ENCODE measurements around the gene LINGO3. TPM values are rescaled to one million over a fixed set of nuclear protein-coding genes. Genes with fewer than 3 reads are reported as not detected.

Gene LINGO3
- total RNA-seq, 1 donor from 2014 or later: not detected

GRCh38 chr19:2273356-2274184 lies 34.4 kb downstream of the LINGO3 start:
- no peak for TF ChIP-seq POLR2A (IDR thresholded peaks at IDR 0.05)
- TF ChIP-seq POLR2AphosphoS5 (IDR thresholded peaks at IDR 0.05; ENCODE audit: insufficient read depth in 1 of 2, low read depth in 1 of 2): peak; percentile 47 to 72
- TF ChIP-seq CTCF (IDR thresholded peaks at IDR 0.05): peak; percentile 91 to 98 (median 92)
- H3K4me1 ChIP-seq: peaks cover 59% of the 10 kb centered on the region

GRCh38 chr19:2271234-2272103 lies 36.5 kb downstream of the LINGO3 start:
- Histone ChIP-seq H3K36me3 (peaks cover 0 to 22% of the 10 kb centered on the region in 2 donors), H3K4me1 (peaks cover 62% of the 10 kb centered on the region), H3K27me3 (no peaks in the 10 kb centered on the region), H3K9me3 (no peaks in the 10 kb centered on the region), H3K4me3 (peak overlapping the region; percentile 99 to 100), H3K27ac (peak overlapping the region; percentile 99)
- intact Hi-C loops (cut with DNase I): loop anchor here (5.0 kb wide), 1 partner anchor 109 kb away; the partner anchor contains the start of gene DOT1L
- TF ChIP-seq CTCF (IDR thresholded peaks at IDR 0.05) (no peak), POLR2AphosphoS5 (IDR thresholded peaks at IDR 0.05; ENCODE audit: insufficient read depth in 1 of 2, low read depth in 1 of 2) (peak in 1 of 2 donors; percentile 43), POLR2A (IDR thresholded peaks at IDR 0.05) (no peak)
- DNase-seq (ENCODE audit: extremely low spot score in 2 of 2): no peak

More at GRCh38 chr19:2273356-2274184, 34.4 kb downstream of the LINGO3 start:
- Histone ChIP-seq H3K27me3 (no peaks in the 10 kb centered on the region), H3K9me3 (no peaks in the 10 kb centered on the region), H3K36me3 (peaks cover 0 to 22% of the 10 kb centered on the region in 2 donors), H3K4me3 (peak overlapping the region; percentile 22 to 37), H3K27ac (peak overlapping the region; percentile 99)
- DNase-seq (ENCODE audit: extremely low spot score in 2 of 2): no peak
- intact Hi-C loops (cut with DNase I): loop anchor here (5.0 kb wide), 1 partner anchor 111 kb away; the partner anchor contains the start of gene DOT1L

GRCh38 chr19:2270423-2271233 lies 37.3 kb downstream of the LINGO3 start:
- peak overlapping the region; percentile 99 for H3K27ac ChIP-seq
- peaks cover 0 to 22% of the 10 kb centered on the region in 2 donors for H3K36me3 ChIP-seq
- TF ChIP-seq POLR2A (IDR thresholded peaks at IDR 0.05) (peak in 1 of 2 donors; percentile 73), POLR2AphosphoS5 (IDR thresholded peaks at IDR 0.05; ENCODE audit: insufficient read depth in 1 of 2, low read depth in 1 of 2) (peak in 1 of 2 donors; percentile 87), CTCF (IDR thresholded peaks at IDR 0.05) (no peak)
- no peaks in the 10 kb centered on the region for H3K27me3 ChIP-seq
- DNase-seq (ENCODE audit: extremely low spot score in 2 of 2): no peak
- peaks cover 56% of the 10 kb centered on the region for H3K4me1 ChIP-seq
- no peaks in the 10 kb centered on the region for H3K9me3 ChIP-seq
- intact Hi-C loops (cut with DNase I): loop anchor here (1.0 to 5.0 kb wide), 2 partner anchors 34 to 108 kb away; partner anchors contain the start of genes DOT1L, PLEKHJ1 and SF3A2
- peak overlapping the region; percentile 99 to 100 for H3K4me3 ChIP-seq

GRCh38 chr19:2270157-2270422 lies 37.9 kb downstream of the LINGO3 start:
- peaks cover 51% of the 10 kb centered on the region for H3K4me1 ChIP-seq
- TF ChIP-seq POLR2A (IDR thresholded peaks at IDR 0.05): no peak
- TF ChIP-seq CTCF (IDR thresholded peaks at IDR 0.05): no peak
- TF ChIP-seq POLR2AphosphoS5 (IDR thresholded peaks at IDR 0.05; ENCODE audit: insufficient read depth in 1 of 2, low read depth in 1 of 2): no peak
- DNase-seq (ENCODE audit: extremely low spot score in 2 of 2): no peak

More at GRCh38 chr19:2270157-2270422, 37.9 kb downstream of the LINGO3 start:
- intact Hi-C loops (cut with DNase I): loop anchor here (1.0 to 5.0 kb wide), 2 partner anchors 34 to 108 kb away; partner anchors contain the start of genes DOT1L, PLEKHJ1 and SF3A2
- Histone ChIP-seq H3K27me3 (no peaks in the 10 kb centered on the region), H3K27ac (peak overlapping the region; percentile 99), H3K36me3 (peaks cover 0 to 22% of the 10 kb centered on the region in 2 donors), H3K9me3 (no peaks in the 10 kb centered on the region), H3K4me3 (peak overlapping the region; percentile 99 to 100)
